Adipose tissue (tissue), 3 donors: ENCODE measurements around the gene TRAF3IP1. TPM values are rescaled to one million over a fixed set of nuclear protein-coding genes. Genes with fewer than 3 reads are reported as not detected.
"Not testable (repeated sequence)": the region's sequence is repeated elsewhere in the genome, so short reads cannot be mapped to it uniquely, and the experiment has no call there.

Experiments used
- H3K27ac ChIP-seq: one replicate; pipeline ENCODE4 v1.5.1; 2013; ENCODE audit warnings: low read depth, low read length
- WGBS, 3 donors: extraction: QIAGEN DNeasy Blood & Tissue Kit; methylation state at CpG; one replicate each; pipeline ENCODE4 v1.1.7; 2013; 5-methylcytosine and 5-hydroxymethylcytosine counted together
- polyA plus RNA-seq, 3 donors: library from polyadenylated mRNA; stranded (reverse); fragments of 200-250 nt; gene quantifications; one replicate each; pipeline ENCODE4 v1.2.3, GENCODE V29; 2013
- donor health status: healthy with polysubstance abuse.
- donor health status: Bipolar disorder and iron deficiency.
- donor health status: healthy.

The TRAF3IP1 gene
- polyA plus RNA-seq, 3 donors, result 3.1 to 7.8 (median 5.5) TPM

GRCh38 chr2:238302751-238303150 lies 17.6 kb upstream of the TRAF3IP1 start:
- H3K27ac ChIP-seq, result no peak overlapping the region
- WGBS, 3 donors, result 83 to 85% (median 85%) methylated on average over 9 of the region's 9 CpGs

DNA sequence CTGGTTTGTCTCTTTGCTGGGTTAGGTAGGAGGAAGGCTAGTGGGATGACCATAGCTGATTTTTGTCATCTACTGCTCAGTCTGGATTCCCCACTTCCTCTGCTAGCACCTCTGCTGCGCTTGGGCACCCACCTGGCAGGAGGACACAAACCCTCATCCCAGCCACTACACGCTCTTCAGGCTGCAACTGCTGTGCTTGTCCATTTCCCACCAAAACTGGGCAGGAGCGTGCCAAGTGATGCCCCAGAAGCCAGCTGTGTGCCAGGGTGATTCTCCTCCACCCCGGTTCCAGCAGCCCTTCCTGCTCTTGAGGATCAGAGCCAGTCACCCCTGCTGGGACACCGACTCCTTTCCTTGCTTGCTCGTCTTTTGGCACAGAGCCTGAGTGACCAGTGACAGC lies 16.2 kb upstream of the TRAF3IP1 start:
- H3K27ac ChIP-seq, result no peak overlapping the region
- WGBS, 3 donors, result 91 to 95% (median 92%) methylated on average over 6 of the region's 6 CpGs

- H3K27ac ChIP-seq, result no peak overlapping the region
- 80 to 86% (median 86%) methylated on average over 12 of the region's 12 CpGs for WGBS, 3 donors
These were observed 15.0 kb upstream of the TRAF3IP1 start for GRCh38 chr2:238305092-238305862.

GRCh38 chr2:238305965-238306671 lies 14.2 kb upstream of the TRAF3IP1 start:
- 55 to 84% (median 84%) methylated on average over 11 of the region's 11 CpGs for WGBS, 3 donors
- no peak overlapping the region for H3K27ac ChIP-seq

- 62 to 73% (median 73%) methylated on average over 5 of the region's 5 CpGs for WGBS, 3 donors
- no peak overlapping the region for H3K27ac ChIP-seq
These were observed 13.7 kb upstream of the TRAF3IP1 start for GRCh38 chr2:238306672-238306998.

DNA sequence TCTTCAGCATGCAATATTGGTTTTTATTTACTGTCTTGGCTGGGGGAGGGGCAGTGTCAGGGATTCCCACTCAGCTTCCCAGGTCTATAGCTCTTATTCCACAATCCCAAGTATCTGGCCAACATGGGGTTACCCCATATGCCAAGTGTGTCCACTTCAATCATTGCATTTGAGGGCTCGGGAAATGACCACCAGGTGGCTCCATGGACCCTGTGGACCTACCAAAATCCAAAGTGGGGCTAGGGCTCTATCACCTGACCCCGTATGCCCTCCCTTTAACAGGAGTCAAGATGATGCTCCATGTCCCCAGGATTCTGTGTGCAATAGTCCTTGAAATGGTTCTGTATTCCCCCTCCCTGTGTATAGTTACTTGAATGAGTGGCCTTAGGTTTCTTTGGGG lies 12.1 kb upstream of the TRAF3IP1 start:
- WGBS, 3 donors, result 70 to 87% (median 74%) methylated on average over 2 of the region's 2 CpGs
- no peak overlapping the region for H3K27ac ChIP-seq

DNA sequence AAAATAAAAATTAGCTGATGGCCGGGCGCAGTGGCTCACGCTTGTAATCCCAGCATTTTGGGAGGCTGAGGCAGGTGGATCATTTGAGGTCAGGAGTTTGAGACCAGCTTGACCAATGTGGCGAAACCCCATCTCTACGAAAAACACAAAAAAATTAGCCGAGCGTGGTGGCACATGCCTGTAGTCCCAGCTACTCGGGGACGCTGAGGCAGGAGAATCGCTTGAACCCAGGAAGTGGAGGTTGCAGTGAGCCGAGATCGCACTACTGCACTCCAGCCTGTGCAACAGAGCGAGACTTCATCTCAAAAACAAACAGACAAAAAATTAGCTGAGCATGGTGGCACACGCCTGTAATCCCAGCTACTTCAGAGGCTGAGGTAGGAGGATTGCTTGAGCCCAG lies 9.6 kb upstream of the TRAF3IP1 start:
- WGBS, 3 donors, result 89 to 93% (median 90%) methylated on average over 14 of the region's 14 CpGs
- not testable (repeated sequence) for H3K27ac ChIP-seq

DNA sequence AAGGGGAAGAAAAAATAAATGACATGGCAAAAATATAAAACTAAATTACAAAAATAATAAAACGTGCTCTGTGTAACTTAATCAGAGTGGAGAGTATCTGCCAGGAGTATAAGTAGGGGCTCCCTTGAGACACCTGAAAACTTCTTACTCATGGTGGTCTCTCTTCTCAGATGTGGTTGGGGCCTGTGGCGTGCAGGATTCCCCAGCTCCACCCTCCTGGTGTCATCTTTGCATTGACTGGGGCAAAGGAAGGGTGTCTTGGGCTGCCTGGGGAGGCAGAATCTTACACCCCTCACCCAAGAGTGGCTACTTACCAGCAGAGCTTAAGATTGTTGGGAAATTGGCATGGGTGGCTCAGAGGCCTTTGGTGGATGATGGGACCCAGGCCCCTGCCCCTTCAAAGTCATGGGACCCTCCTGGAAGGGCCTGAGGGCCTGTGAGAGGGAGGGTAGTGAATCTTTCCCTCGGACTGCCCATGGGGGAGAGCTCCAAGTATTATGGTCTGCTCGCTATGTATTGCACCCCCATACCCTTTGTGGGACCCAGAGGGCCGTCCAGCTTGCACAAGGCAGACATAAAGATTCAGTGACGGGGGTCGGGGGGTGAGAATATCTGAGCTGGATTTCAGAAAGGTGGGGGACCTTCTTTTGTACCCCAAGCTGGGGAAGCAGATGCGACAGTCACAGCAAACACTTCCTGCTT lies 6.9 kb upstream of the TRAF3IP1 start:
- H3K27ac ChIP-seq, result no peak overlapping the region
- 89 to 92% (median 92%) methylated on average over 8 of the region's 8 CpGs for WGBS, 3 donors

DNA sequence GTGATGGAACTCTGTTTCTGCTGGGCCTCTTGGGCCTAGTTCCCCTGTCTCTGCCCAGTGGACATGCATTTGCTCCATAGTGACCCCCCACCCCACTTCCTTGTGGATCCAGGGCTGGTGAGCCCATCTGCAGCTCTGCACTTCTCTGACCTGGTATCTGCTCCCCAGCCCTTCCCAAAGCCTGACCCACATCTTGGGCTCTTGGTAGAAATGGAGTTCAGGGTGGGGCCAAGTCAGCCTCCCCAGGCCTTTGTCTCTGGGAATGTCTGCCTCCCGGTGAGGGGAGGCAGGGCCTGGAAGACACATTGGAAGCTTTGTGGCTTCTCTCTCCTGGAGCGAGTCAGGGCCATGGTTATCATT lies 6.3 kb upstream of the TRAF3IP1 start:
- 72 to 74% (median 72%) methylated on average over 2 of the region's 2 CpGs for WGBS, 3 donors
- no peak overlapping the region for H3K27ac ChIP-seq

GRCh38 chr2:238314576-238314975 lies 5.7 kb upstream of the TRAF3IP1 start:
- WGBS, 3 donors, result 96 to 97% (median 97%) methylated on average over 8 of the region's 8 CpGs
- H3K27ac ChIP-seq, result no peak overlapping the region

GRCh38 chr2:238315031-238315595 lies 5.2 kb upstream of the TRAF3IP1 start:
- no peak overlapping the region for H3K27ac ChIP-seq
- WGBS, 3 donors, result 96 to 97% (median 97%) methylated on average over 13 of the region's 13 CpGs

DNA sequence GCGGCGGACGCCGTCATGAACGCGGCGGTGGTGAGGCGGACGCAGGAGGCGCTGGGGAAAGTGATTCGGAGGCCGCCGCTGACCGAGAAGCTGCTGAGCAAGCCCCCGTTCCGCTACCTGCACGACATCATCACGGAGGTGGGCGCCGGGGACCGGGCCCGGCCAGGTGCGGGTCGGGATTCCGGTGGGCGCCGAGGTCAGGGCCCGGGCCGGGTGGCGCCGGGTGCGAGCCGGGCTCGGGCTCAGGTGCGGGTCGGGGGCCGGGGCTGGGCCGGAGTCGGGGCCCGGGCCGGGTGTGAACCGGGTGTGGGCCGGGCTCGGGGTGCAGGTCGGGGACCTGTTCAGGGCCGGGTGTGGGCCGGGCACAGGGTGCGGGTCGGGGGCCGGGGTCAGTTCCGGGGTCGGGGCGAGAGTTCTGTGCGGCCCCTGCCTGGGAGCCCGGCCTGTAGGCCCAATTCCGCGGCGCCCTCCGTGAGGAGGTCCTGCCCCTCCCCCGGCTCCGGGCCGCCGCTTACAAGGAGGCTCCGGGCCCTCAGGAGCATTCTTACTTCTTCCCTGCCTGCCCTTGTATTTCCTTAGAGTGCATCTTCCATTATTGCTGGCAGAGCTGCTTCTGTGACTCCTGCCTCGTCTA lies 447 bp downstream of the TRAF3IP1 start:
- WGBS, 3 donors, result 1% methylated on average over 44 to 65 of the region's 65 CpGs
- H3K27ac ChIP-seq, result no peak overlapping the region

DNA sequence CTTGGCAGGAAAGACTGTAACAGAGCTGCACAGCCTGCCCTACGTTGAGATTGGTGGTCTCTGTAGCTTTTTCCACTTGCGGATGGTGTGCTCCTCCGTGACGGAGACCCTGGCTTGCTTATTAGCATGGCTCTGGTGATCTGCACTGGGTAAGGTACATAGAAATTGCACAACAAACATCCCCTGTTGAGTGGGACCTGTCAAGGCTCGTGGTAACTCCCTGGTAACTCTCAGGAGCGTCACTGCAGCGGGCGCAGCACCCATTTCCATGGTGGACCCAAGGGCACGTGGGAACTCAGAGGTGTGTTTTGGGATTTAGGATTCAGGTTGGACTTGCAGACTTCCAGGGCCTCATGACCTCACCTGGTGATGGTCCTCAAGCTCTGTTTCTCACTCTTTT lies 1.1 kb downstream of the TRAF3IP1 start:
- 60 to 75% (median 74%) methylated on average over 9 of the region's 9 CpGs for WGBS, 3 donors

GRCh38 chr2:238322001-238322411 lies 1.7 kb downstream of the TRAF3IP1 start:
- WGBS, 3 donors, result 89 to 90% (median 90%) methylated on average over 10 of the region's 10 CpGs
- H3K27ac ChIP-seq, result no peak overlapping the region

More for the DNA sequence above, 1.1 kb downstream of the TRAF3IP1 start:
- no peak overlapping the region for H3K27ac ChIP-seq

- WGBS, 3 donors, result 95 to 99% (median 96%) methylated on average over 7 of the region's 7 CpGs
- not testable (repeated sequence) for H3K27ac ChIP-seq
These were observed 3.9 kb downstream of the TRAF3IP1 start for GRCh38 chr2:238324248-238324647.

- 79 to 90% (median 86%) methylated on average over 9 of the region's 9 CpGs for WGBS, 3 donors
These were observed 5.4 kb downstream of the TRAF3IP1 start for GRCh38 chr2:238325694-238326093.

GRCh38 chr2:238326801-238327365 lies 6.6 kb downstream of the TRAF3IP1 start:
- no peak overlapping the region for H3K27ac ChIP-seq
- 93 to 95% (median 94%) methylated on average over 12 of the region's 12 CpGs for WGBS, 3 donors

More at GRCh38 chr2:238325694-238326093, 5.4 kb downstream of the TRAF3IP1 start:
- no peak overlapping the region for H3K27ac ChIP-seq

- no peak overlapping the region for H3K27ac ChIP-seq
- 95 to 98% (median 98%) methylated on average over 3 of the region's 3 CpGs for WGBS, 3 donors
These were observed 7.4 kb downstream of the TRAF3IP1 start for GRCh38 chr2:238327751-238328150.
